ENCODE measurements around the gene C1S.

The C1S gene

GRCh38 chr12:7061596-7061995 is 1.1 kb downstream of the C1S start:
- Histone ChIP-seq H2AFZ (ENCODE audit: low read length, unreplicated experiment) (no peak overlapping the region), H3K27me3 (ENCODE audit: insufficient read depth, low read length) (no peaks in the 10 kb centered on the region), H3K79me2 (ENCODE audit: control insufficient read depth, insufficient read depth, low read length, unreplicated experiment) (peaks cover 6% of the 10 kb centered on the region), H3K4me1 (ENCODE audit: control insufficient read depth, insufficient read depth, low read length, unreplicated experiment) (peaks cover 26% of the 10 kb centered on the region), H3K27ac (ENCODE audit: low read depth, low read length) (no peak overlapping the region), H3K4me3 (ENCODE audit: low read depth, low read length) (peak overlapping the region; percentile 76), H3K36me3 (ENCODE audit: insufficient read depth, low read length) (peaks cover 9% of the 10 kb centered on the region; the same call in 1 of the 2 replicates)

GRCh38 chr12:7064516-7064915 is 4.0 kb downstream of the C1S start:
- no peak overlapping the region for H3K4me3 ChIP-seq (ENCODE audit: low read depth, low read length)
- no peak overlapping the region for H2AFZ ChIP-seq (ENCODE audit: low read length, unreplicated experiment)
- peaks cover 18% of the 10 kb centered on the region; the same call in 1 of the 2 replicates for H3K36me3 ChIP-seq (ENCODE audit: insufficient read depth, low read length)
- H3K27me3 ChIP-seq (ENCODE audit: insufficient read depth, low read length), result no peaks in the 10 kb centered on the region
- H3K4me1 ChIP-seq (ENCODE audit: control insufficient read depth, insufficient read depth, low read length, unreplicated experiment), result peaks cover 26% of the 10 kb centered on the region
- peaks cover 6% of the 10 kb centered on the region for H3K79me2 ChIP-seq (ENCODE audit: control insufficient read depth, insufficient read depth, low read length, unreplicated experiment)
- no peak overlapping the region for H3K27ac ChIP-seq (ENCODE audit: low read depth, low read length)

GRCh38 chr12:7065073-7065623 is 4.6 kb downstream of the C1S start:
- H3K79me2 ChIP-seq (ENCODE audit: control insufficient read depth, insufficient read depth, low read length, unreplicated experiment), result peaks cover 6% of the 10 kb centered on the region
- no peak overlapping the region for H2AFZ ChIP-seq (ENCODE audit: low read length, unreplicated experiment)
- H3K4me3 ChIP-seq (ENCODE audit: low read depth, low read length), result no peak overlapping the region
- peaks cover 21% of the 10 kb centered on the region for H3K4me1 ChIP-seq (ENCODE audit: control insufficient read depth, insufficient read depth, low read length, unreplicated experiment)
- H3K36me3 ChIP-seq (ENCODE audit: insufficient read depth, low read length), result peaks cover 18% of the 10 kb centered on the region; the same call in 1 of the 2 replicates
- H3K27me3 ChIP-seq (ENCODE audit: insufficient read depth, low read length), result no peaks in the 10 kb centered on the region
- H3K27ac ChIP-seq (ENCODE audit: low read depth, low read length), result no peak overlapping the region

GRCh38 chr12:7066596-7066995 is 6.1 kb downstream of the C1S start:
- Histone ChIP-seq H2AFZ (ENCODE audit: low read length, unreplicated experiment) (no peak overlapping the region), H3K4me1 (ENCODE audit: control insufficient read depth, insufficient read depth, low read length, unreplicated experiment) (peaks cover 12% of the 10 kb centered on the region), H3K27me3 (ENCODE audit: insufficient read depth, low read length) (no peaks in the 10 kb centered on the region), H3K27ac (ENCODE audit: low read depth, low read length) (no peak overlapping the region), H3K4me3 (ENCODE audit: low read depth, low read length) (no peak overlapping the region), H3K79me2 (ENCODE audit: control insufficient read depth, insufficient read depth, low read length, unreplicated experiment) (peaks cover 1% of the 10 kb centered on the region), H3K36me3 (ENCODE audit: insufficient read depth, low read length) (peaks cover 18% of the 10 kb centered on the region; the same call in 1 of the 2 replicates)

- Histone ChIP-seq H3K27ac (ENCODE audit: low read depth, low read length) (no peak overlapping the region), H3K36me3 (ENCODE audit: insufficient read depth, low read length) (peaks cover 18% of the 10 kb centered on the region; the same call in 1 of the 2 replicates), H3K79me2 (ENCODE audit: control insufficient read depth, insufficient read depth, low read length, unreplicated experiment) (no peaks in the 10 kb centered on the region), H3K27me3 (ENCODE audit: insufficient read depth, low read length) (no peaks in the 10 kb centered on the region), H2AFZ (ENCODE audit: low read length, unreplicated experiment) (no peak overlapping the region), H3K4me1 (ENCODE audit: control insufficient read depth, insufficient read depth, low read length, unreplicated experiment) (peaks cover 10% of the 10 kb centered on the region), H3K4me3 (ENCODE audit: low read depth, low read length) (no peak overlapping the region)
These were observed 6.6 kb downstream of the C1S start for GRCh38 chr12:7067096-7067495.

GRCh38 chr12:7068240-7068993 is 7.9 kb downstream of the C1S start:
- H2AFZ ChIP-seq (ENCODE audit: low read length, unreplicated experiment), result no peak overlapping the region
- H3K4me1 ChIP-seq (ENCODE audit: control insufficient read depth, insufficient read depth, low read length, unreplicated experiment), result peaks cover 10% of the 10 kb centered on the region
- no peak overlapping the region for H3K27ac ChIP-seq (ENCODE audit: low read depth, low read length)
- no peaks in the 10 kb centered on the region for H3K79me2 ChIP-seq (ENCODE audit: control insufficient read depth, insufficient read depth, low read length, unreplicated experiment)
- H3K36me3 ChIP-seq (ENCODE audit: insufficient read depth, low read length), result peaks cover 18% of the 10 kb centered on the region; the same call in 1 of the 2 replicates
- no peaks in the 10 kb centered on the region for H3K27me3 ChIP-seq (ENCODE audit: insufficient read depth, low read length)
- H3K4me3 ChIP-seq (ENCODE audit: low read depth, low read length), result no peak overlapping the region

- H2AFZ ChIP-seq (ENCODE audit: low read length, unreplicated experiment), result no peak overlapping the region
- H3K27me3 ChIP-seq (ENCODE audit: insufficient read depth, low read length), result no peaks in the 10 kb centered on the region
- peaks cover 8% of the 10 kb centered on the region for H3K4me1 ChIP-seq (ENCODE audit: control insufficient read depth, insufficient read depth, low read length, unreplicated experiment)
- H3K27ac ChIP-seq (ENCODE audit: low read depth, low read length), result no peak overlapping the region
- no peak overlapping the region for H3K4me3 ChIP-seq (ENCODE audit: low read depth, low read length)
- peaks cover 18% of the 10 kb centered on the region; the same call in 1 of the 2 replicates for H3K36me3 ChIP-seq (ENCODE audit: insufficient read depth, low read length)
- H3K79me2 ChIP-seq (ENCODE audit: control insufficient read depth, insufficient read depth, low read length, unreplicated experiment), result no peaks in the 10 kb centered on the region
These were observed 8.5 kb downstream of the C1S start for GRCh38 chr12:7068994-7069346.

- Histone ChIP-seq H3K4me3 (ENCODE audit: low read depth, low read length) (no peak overlapping the region), H3K36me3 (ENCODE audit: insufficient read depth, low read length) (peaks cover 18% of the 10 kb centered on the region; the same call in 1 of the 2 replicates), H2AFZ (ENCODE audit: low read length, unreplicated experiment) (no peak overlapping the region), H3K4me1 (ENCODE audit: control insufficient read depth, insufficient read depth, low read length, unreplicated experiment) (peaks cover 5% of the 10 kb centered on the region), H3K27me3 (ENCODE audit: insufficient read depth, low read length) (no peaks in the 10 kb centered on the region), H3K27ac (ENCODE audit: low read depth, low read length) (no peak overlapping the region), H3K79me2 (ENCODE audit: control insufficient read depth, insufficient read depth, low read length, unreplicated experiment) (no peaks in the 10 kb centered on the region)
These were observed 8.9 kb downstream of the C1S start for GRCh38 chr12:7069386-7069785.

GRCh38 chr12:7072035-7072434 is 11.5 kb downstream of the C1S start:
- H3K79me2 ChIP-seq (ENCODE audit: control insufficient read depth, insufficient read depth, low read length, unreplicated experiment), result no peaks in the 10 kb centered on the region
- no peaks in the 10 kb centered on the region for H3K27me3 ChIP-seq (ENCODE audit: insufficient read depth, low read length)
- H3K36me3 ChIP-seq (ENCODE audit: insufficient read depth, low read length), result peaks cover 4% of the 10 kb centered on the region; the same call in 1 of the 2 replicates
- no peak overlapping the region for H3K27ac ChIP-seq (ENCODE audit: low read depth, low read length)
- no peak overlapping the region for H2AFZ ChIP-seq (ENCODE audit: low read length, unreplicated experiment)
- no peak overlapping the region for H3K4me3 ChIP-seq (ENCODE audit: low read depth, low read length)
- H3K4me1 ChIP-seq (ENCODE audit: control insufficient read depth, insufficient read depth, low read length, unreplicated experiment), result peaks cover 9% of the 10 kb centered on the region

GRCh38 chr12:7072554-7072953 is 12.0 kb downstream of the C1S start:
- Histone ChIP-seq H3K27me3 (ENCODE audit: insufficient read depth, low read length) (no peaks in the 10 kb centered on the region), H2AFZ (ENCODE audit: low read length, unreplicated experiment) (no peak overlapping the region), H3K36me3 (ENCODE audit: insufficient read depth, low read length) (no peaks in the 10 kb centered on the region), H3K79me2 (ENCODE audit: control insufficient read depth, insufficient read depth, low read length, unreplicated experiment) (no peaks in the 10 kb centered on the region), H3K4me1 (ENCODE audit: control insufficient read depth, insufficient read depth, low read length, unreplicated experiment) (peaks cover 9% of the 10 kb centered on the region), H3K4me3 (ENCODE audit: low read depth, low read length) (no peak overlapping the region), H3K27ac (ENCODE audit: low read depth, low read length) (no peak overlapping the region)

- H3K4me3 ChIP-seq (ENCODE audit: low read depth, low read length), result no peak overlapping the region
- H3K4me1 ChIP-seq (ENCODE audit: control insufficient read depth, insufficient read depth, low read length, unreplicated experiment), result peaks cover 15% of the 10 kb centered on the region
- H2AFZ ChIP-seq (ENCODE audit: low read length, unreplicated experiment), result no peak overlapping the region
- no peaks in the 10 kb centered on the region for H3K36me3 ChIP-seq (ENCODE audit: insufficient read depth, low read length)
- H3K79me2 ChIP-seq (ENCODE audit: control insufficient read depth, insufficient read depth, low read length, unreplicated experiment), result no peaks in the 10 kb centered on the region
- H3K27me3 ChIP-seq (ENCODE audit: insufficient read depth, low read length), result no peaks in the 10 kb centered on the region
- H3K27ac ChIP-seq (ENCODE audit: low read depth, low read length), result no peak overlapping the region
These were observed 13.4 kb downstream of the C1S start for GRCh38 chr12:7073946-7074345.
